Measurements from ENCODE around the gene TFB2M. TPM values are rescaled to one million over a fixed set of nuclear protein-coding genes. Genes with fewer than 3 reads are reported as not detected.

The TFB2M gene
- total and polyA plus RNA-seq, 2 of the 13 experiments (the other 11 are each of a cell fraction or from before 2014, with no cell fraction given): 15.7 to 31.4 TPM

GRCh38 chr1:246582301-246583055 lies 16.4 kb upstream of the TFB2M start (continued):
- TF ChIP-seq ZNF770 (CRISPR knock-in tag; IDR thresholded peaks at IDR 0.05) (0 out of 2 replicates have a peak, but pooled peaks have one; percentile 45), HOXA3 (CRISPR knock-in tag; IDR thresholded peaks at IDR 0.05) (no peak), UBTF (CRISPR knock-in tag; IDR thresholded peaks at IDR 0.05) (no peak), PRDM15 (CRISPR knock-in tag; IDR thresholded peaks at IDR 0.05) (peak; percentile 76), ZFP91 (CRISPR knock-in tag; IDR thresholded peaks at IDR 0.05; ENCODE audit: borderline replicate concordance) (0 out of 2 replicates have a peak, but pooled peaks have one; percentile 35), SMAD3 (CRISPR knock-in tag; IDR thresholded peaks at IDR 0.05) (no peak), GATAD2A (CRISPR knock-in tag; IDR thresholded peaks at IDR 0.05) (0 out of 2 replicates have a peak, but pooled peaks have one; percentile 9), ZNF512B (CRISPR knock-in tag; IDR thresholded peaks at IDR 0.05; ENCODE audit: borderline replicate concordance) (no peak), FOXO4 (CRISPR knock-in tag; conservative IDR thresholded peaks at IDR 0.05) (0 out of 2 replicates have a peak, but pooled peaks have one; percentile 70), SAP130 (CRISPR knock-in tag; IDR thresholded peaks at IDR 0.05; ENCODE audit: low read depth) (peak; percentile 35; the same call in 1 of the 2 replicates), NR2F6 (IDR thresholded peaks at IDR 0.05) (no peak), NR2F6 (CRISPR knock-in tag; IDR thresholded peaks at IDR 0.05) (peak; percentile 12; the same call in 1 of the 2 replicates), CREB1 (IDR thresholded peaks at IDR 0.05) (no peak), CREB1 (CRISPR knock-in tag; IDR thresholded peaks at IDR 0.05) (peak; percentile 42; the same call in 1 of the 2 replicates)
